GM18505 (cell line): ENCODE measurements around the gene CBFA2T2.
"Not testable (repeated sequence)": the region's sequence is repeated elsewhere in the genome, so short reads cannot be mapped to it uniquely, and the experiment has no call there.

Experiments
- ATAC-seq: cut with Tn5 transposase; IDR thresholded peaks from one replicate; pipeline ENCODE4 v1.9.1; 2021; ENCODE audit not compliant: unreplicated experiment
- POLR2A ChIP-seq: IDR thresholded peaks from 4 replicates; pipeline ENCODE4 v1.6.1; 2011; ENCODE audit warnings: borderline replicate concordance; ENCODE audit not compliant: insufficient read depth, insufficient read length; ENCODE audit errors: extremely low read depth

The CBFA2T2 gene

GRCh38 chr20:33490023-33490933, at the start of gene CBFA2T2:
CBFA2T2 (plus strand) TSS chr20:33490096; CDS start chr20:33490268, 172 bp downstream.
- TF ChIP-seq POLR2A: no peak
- peak; percentile 24 for ATAC-seq

- not testable (repeated sequence) for ATAC-seq
These were observed 49.3 kb upstream of the CBFA2T2 start for GRCh38 chr20:33440562-33440961.

GRCh38 chr20:33441142-33441955, 48.5 kb upstream of the CBFA2T2 start:
- no peak for TF ChIP-seq POLR2A

GRCh38 chr20:33442136-33443005, 47.5 kb upstream of the CBFA2T2 start:
- no peak for TF ChIP-seq POLR2A
- ATAC-seq: no peak

More at GRCh38 chr20:33441142-33441955, 48.5 kb upstream of the CBFA2T2 start:
- no peak for ATAC-seq

- ATAC-seq: peak; percentile 25
- TF ChIP-seq POLR2A: no peak
These were observed 46.8 kb upstream of the CBFA2T2 start for GRCh38 chr20:33443006-33443511.

- no peak for TF ChIP-seq POLR2A
- ATAC-seq: peak; percentile 76
These were observed 46.2 kb upstream of the CBFA2T2 start, which contains the start of gene SNTA1 for GRCh38 chr20:33443512-33444239. SNTA1 (minus strand) TSS chr20:33443763; CDS start chr20:33443620, 143 bp downstream.

GRCh38 chr20:33444797-33445560, 44.9 kb upstream of the CBFA2T2 start:
- TF ChIP-seq POLR2A: no peak
- no peak for ATAC-seq

GRCh38 chr20:33445881-33446625, 43.8 kb upstream of the CBFA2T2 start:
- no peak for TF ChIP-seq POLR2A
- ATAC-seq: no peak

GRCh38 chr20:33450867-33451266, 39.0 kb upstream of the CBFA2T2 start:
- no peak for ATAC-seq
- no peak for TF ChIP-seq POLR2A

GRCh38 chr20:33456916-33457642, 32.8 kb upstream of the CBFA2T2 start:
- ATAC-seq: not testable (repeated sequence)
